Esophagus muscularis mucosa (tissue), 4 donors: ENCODE data around the gene KLHL13.

Source experiments
- EP300 ChIP-seq: sonication (generic); formaldehyde crosslinking; IDR thresholded peaks from one replicate; pipeline ENCODE4 v1.6.1; 2017; ENCODE audit warnings: antibody characterized with exemption
- POLR2AphosphoS5 ChIP-seq, 2 donors: sonication (generic); formaldehyde crosslinking; IDR thresholded peaks; one replicate each; pipeline ENCODE4 v1.6.1; 2017; ENCODE audit warnings: antibody characterized with exemption in 2 of 2
- TF ChIP-seq, protein P1 (sequence below), 3 experiments: fragments of 200-600 bp in 2 of 3; fragments of 450-650 bp in 1 of 3; sonication (generic) in 2 of 3; IDR thresholded peaks; one replicate each; pipeline ENCODE4 v1.5.1; 2017 to 2019; ENCODE audit warnings: antibody characterized with exemption in 3 of 3, mild to moderate bottlenecking in 2 of 3, moderate library complexity in 1 of 3

DNA sequence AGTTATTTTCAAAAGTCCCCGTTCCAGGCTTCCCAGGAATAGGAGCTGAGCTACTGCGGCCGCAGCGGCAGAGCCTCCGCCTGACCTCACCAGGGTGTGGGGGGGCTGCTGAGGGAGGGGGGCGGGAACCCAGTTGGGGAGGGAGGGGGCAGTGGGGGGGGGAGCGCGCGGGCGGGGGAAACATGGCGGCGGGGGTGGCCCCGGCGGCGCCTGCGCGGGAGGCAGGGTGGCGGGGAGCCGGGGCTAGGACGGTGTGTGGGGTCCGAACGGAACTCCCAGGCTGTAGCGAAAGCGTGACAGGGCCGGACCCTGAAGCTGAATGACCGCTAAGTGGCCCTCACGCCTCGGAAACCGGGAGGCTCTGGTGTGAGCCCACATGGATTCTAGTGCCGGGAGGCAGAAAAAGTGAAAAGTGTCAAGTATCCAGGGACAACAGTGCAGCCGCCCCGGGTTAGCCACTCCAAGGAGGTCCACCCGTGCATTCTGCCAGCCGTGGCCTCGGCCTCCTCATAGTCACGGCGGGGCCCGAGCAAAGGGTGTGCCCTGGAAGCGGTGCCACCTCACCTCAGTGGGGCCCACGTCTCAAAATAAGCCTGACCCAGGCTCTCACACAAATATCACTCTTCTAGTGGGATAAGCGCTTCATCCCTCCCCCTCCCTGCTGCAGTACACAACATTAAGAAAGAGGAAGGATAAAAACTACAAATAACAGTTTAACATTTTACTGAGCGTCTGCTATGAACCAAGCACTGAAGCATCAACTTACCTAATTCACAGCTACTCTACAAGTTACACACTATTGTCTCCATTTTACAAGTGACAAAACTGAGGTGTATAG lies at the start of gene KLHL13:
- TF ChIP-seq POLR2AphosphoS5 (IDR thresholded peaks at IDR 0.05) (peak in 1 of 2 donors; percentile 52), EP300 (no peak)
- TF ChIP-seq, protein P1, sequence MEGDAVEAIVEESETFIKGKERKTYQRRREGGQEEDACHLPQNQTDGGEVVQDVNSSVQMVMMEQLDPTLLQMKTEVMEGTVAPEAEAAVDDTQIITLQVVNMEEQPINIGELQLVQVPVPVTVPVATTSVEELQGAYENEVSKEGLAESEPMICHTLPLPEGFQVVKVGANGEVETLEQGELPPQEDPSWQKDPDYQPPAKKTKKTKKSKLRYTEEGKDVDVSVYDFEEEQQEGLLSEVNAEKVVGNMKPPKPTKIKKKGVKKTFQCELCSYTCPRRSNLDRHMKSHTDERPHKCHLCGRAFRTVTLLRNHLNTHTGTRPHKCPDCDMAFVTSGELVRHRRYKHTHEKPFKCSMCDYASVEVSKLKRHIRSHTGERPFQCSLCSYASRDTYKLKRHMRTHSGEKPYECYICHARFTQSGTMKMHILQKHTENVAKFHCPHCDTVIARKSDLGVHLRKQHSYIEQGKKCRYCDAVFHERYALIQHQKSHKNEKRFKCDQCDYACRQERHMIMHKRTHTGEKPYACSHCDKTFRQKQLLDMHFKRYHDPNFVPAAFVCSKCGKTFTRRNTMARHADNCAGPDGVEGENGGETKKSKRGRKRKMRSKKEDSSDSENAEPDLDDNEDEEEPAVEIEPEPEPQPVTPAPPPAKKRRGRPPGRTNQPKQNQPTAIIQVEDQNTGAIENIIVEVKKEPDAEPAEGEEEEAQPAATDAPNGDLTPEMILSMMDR (IDR thresholded peaks at IDR 0.05) = no peak
